ENCODE measurements around the gene ACKR4.
"Not testable (repeated sequence)": the region's sequence is repeated elsewhere in the genome, so short reads cannot be mapped to it uniquely, and the experiment has no call there.

Gene ACKR4

DNA sequence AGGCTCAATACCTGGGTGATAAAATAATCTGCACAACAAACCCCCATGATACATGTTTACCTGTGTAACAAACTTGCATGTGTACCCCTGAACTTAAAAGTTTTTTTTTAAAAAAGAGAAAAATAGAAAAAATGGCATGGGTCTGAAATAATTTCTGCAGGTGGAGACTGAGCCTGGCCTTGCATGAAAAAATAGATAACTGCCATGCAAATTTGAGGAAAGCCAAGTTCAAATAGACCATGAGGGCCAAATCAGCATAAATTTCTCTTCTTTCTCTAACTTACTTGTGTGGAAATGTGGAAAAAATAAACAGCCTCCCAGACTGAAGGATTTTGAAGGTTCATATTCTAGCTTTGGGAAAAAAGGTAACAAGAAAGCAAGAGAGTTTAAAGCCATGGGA lies 744 bp upstream of the ACKR4 start:
- Histone ChIP-seq H3K36me3 (no peaks in the 10 kb centered on the region), H3K27me3 (ENCODE audit: insufficient read depth, low read depth, severe bottlenecking) (no peaks in the 10 kb centered on the region), H3K27ac (no peak overlapping the region), H3K4me3 (ENCODE audit: low read depth, low read length) (no peak overlapping the region), H3K9me3 (ENCODE audit: severe bottlenecking) (no peaks in the 10 kb centered on the region)
- TF ChIP-seq, protein P1, sequence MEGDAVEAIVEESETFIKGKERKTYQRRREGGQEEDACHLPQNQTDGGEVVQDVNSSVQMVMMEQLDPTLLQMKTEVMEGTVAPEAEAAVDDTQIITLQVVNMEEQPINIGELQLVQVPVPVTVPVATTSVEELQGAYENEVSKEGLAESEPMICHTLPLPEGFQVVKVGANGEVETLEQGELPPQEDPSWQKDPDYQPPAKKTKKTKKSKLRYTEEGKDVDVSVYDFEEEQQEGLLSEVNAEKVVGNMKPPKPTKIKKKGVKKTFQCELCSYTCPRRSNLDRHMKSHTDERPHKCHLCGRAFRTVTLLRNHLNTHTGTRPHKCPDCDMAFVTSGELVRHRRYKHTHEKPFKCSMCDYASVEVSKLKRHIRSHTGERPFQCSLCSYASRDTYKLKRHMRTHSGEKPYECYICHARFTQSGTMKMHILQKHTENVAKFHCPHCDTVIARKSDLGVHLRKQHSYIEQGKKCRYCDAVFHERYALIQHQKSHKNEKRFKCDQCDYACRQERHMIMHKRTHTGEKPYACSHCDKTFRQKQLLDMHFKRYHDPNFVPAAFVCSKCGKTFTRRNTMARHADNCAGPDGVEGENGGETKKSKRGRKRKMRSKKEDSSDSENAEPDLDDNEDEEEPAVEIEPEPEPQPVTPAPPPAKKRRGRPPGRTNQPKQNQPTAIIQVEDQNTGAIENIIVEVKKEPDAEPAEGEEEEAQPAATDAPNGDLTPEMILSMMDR (IDR thresholded peaks at IDR 0.05; ENCODE audit: low read depth, low read length): no peak
- DNase-seq: no peak

DNA sequence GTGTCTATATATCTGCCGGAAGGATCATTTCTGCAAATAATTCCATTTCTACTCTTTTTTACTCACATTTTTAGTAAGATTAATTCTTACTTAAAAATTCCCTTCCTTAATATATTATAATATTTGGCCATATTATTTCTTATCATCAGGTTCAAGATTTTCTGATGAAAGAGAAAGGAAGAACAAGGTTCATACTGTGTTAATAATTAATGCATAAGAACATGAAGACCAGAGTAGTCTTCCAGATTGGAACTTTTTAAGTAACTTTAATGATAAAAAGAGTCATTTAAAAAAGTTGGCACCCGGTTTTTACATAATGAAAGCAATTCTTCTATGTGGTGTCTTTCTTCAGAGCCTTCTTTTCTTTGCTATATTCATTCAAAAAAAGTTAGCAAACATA lies 590 bp downstream of the ACKR4 start:
- TF ChIP-seq, protein P1 (IDR thresholded peaks at IDR 0.05; ENCODE audit: low read depth, low read length): no peak
- Histone ChIP-seq H3K9me3 (ENCODE audit: severe bottlenecking) (no peaks in the 10 kb centered on the region), H3K27ac (no peak overlapping the region), H3K27me3 (ENCODE audit: insufficient read depth, low read depth, severe bottlenecking) (no peaks in the 10 kb centered on the region), H3K36me3 (no peaks in the 10 kb centered on the region), H3K4me3 (ENCODE audit: low read depth, low read length) (no peak overlapping the region)
- no peak for DNase-seq

DNA sequence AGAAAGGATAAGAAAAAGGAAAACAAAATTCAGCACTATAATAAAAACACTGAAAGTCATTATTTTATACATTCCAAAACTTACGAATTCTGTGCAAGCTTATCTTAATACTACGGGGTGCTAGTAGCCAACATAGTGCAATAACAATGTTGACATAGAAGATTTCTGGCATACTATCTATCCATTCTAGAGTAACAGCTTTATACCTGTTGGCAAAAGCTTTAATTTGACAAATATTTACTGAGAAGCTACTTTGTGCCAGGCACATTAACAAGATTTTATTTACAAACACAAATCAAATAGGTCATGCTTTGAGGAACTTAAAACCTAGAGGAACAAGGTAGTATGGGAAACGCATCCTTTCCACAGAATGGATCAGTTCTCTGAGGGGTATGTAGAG lies 1.1 kb downstream of the ACKR4 start:
- Histone ChIP-seq H3K9me3 (ENCODE audit: severe bottlenecking) (no peaks in the 10 kb centered on the region), H3K27ac (no peak overlapping the region), H3K4me3 (ENCODE audit: low read depth, low read length) (no peak overlapping the region), H3K27me3 (ENCODE audit: insufficient read depth, low read depth, severe bottlenecking) (no peaks in the 10 kb centered on the region), H3K36me3 (no peaks in the 10 kb centered on the region)
- no peak for DNase-seq
- TF ChIP-seq, protein P1 (IDR thresholded peaks at IDR 0.05; ENCODE audit: low read depth, low read length): no peak

DNA sequence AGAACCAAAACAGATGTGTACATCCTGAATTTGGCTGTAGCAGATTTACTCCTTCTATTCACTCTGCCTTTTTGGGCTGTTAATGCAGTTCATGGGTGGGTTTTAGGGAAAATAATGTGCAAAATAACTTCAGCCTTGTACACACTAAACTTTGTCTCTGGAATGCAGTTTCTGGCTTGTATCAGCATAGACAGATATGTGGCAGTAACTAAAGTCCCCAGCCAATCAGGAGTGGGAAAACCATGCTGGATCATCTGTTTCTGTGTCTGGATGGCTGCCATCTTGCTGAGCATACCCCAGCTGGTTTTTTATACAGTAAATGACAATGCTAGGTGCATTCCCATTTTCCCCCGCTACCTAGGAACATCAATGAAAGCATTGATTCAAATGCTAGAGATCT lies 3.5 kb downstream of the ACKR4 start:
- not testable (repeated sequence) for H3K9me3 ChIP-seq (ENCODE audit: severe bottlenecking); H3K27ac ChIP-seq; H3K27me3 ChIP-seq (ENCODE audit: insufficient read depth, low read depth, severe bottlenecking); H3K4me3 ChIP-seq (ENCODE audit: low read depth, low read length); DNase-seq; H3K36me3 ChIP-seq

DNA sequence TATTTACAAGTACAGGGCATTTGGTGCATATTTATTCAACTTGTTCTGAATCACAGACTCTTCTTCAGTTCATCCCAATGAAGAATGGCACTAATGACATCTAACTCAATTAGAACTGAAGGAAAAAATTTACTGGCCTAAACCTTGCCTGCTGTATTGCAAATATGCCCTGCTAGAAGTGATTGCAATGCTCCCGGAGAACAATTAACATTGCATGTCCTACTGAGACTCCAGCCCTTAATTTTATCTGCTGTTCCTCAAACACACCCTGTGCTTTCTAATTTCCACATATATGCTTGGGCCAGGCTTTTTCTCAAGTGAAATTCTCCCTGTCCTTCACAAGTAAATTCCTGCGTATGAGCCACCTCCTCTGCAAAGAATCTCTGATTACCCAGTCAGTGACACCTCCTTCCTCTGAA lies 8.3 kb downstream of the ACKR4 start:
- no peak overlapping the region for H3K27ac ChIP-seq
- DNase-seq: no peak

DNA sequence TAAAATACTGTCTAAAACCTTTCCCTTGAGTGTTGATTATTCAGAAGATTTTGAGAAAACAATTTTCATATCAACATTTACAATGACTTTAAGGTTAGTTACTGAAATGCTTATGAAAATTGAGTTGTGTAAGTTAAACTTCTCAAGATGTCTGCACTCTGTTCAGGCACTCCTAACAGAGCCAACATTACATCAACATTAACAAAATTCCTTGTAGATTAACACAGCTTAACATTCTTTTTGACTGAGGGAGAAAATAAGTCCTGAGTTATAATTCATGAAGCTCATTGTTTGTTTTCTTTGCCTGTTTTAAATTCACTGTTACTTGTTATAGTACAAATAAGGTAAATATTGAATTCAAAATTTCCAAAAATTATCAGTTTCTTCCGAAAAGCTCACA lies 9.0 kb downstream of the ACKR4 start:
- no peaks in the 10 kb centered on the region for H3K27me3 ChIP-seq (ENCODE audit: insufficient read depth, low read depth, severe bottlenecking)
- no peak overlapping the region for H3K27ac ChIP-seq
- H3K36me3 ChIP-seq: no peaks in the 10 kb centered on the region
- TF ChIP-seq, protein P1 (IDR thresholded peaks at IDR 0.05; ENCODE audit: low read depth, low read length): no peak
- DNase-seq: no peak
- no peak overlapping the region for H3K4me3 ChIP-seq (ENCODE audit: low read depth, low read length)
- no peaks in the 10 kb centered on the region for H3K9me3 ChIP-seq (ENCODE audit: severe bottlenecking)

More for the DNA sequence above, 8.3 kb downstream of the ACKR4 start:
- Histone ChIP-seq H3K9me3 (ENCODE audit: severe bottlenecking) (no peaks in the 10 kb centered on the region), H3K27me3 (ENCODE audit: insufficient read depth, low read depth, severe bottlenecking) (no peaks in the 10 kb centered on the region), H3K4me3 (ENCODE audit: low read depth, low read length) (no peak overlapping the region), H3K36me3 (no peaks in the 10 kb centered on the region)
- TF ChIP-seq, protein P1 (IDR thresholded peaks at IDR 0.05; ENCODE audit: low read depth, low read length): no peak

DNA sequence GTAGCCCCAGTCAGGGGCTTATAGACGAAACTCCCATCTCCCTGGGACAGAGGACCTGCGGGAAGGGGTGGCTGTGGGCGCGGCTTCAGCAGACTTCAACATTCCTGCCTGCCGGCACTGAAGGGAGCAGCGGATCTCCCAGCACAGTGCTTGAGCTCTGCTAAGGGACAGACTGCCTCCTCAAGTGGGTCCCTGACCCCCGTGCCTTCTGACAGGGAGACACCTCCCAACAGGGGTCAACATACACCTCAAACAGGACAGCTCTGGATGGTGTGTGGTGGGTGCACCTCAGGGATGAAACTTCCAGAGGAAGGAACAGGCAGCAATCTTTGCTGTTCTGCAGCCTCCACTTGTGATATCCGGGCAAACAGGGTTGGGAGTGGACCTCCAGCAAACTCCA lies 9.6 kb downstream of the ACKR4 start:
- H3K27ac ChIP-seq; H3K4me3 ChIP-seq (ENCODE audit: low read depth, low read length); H3K9me3 ChIP-seq (ENCODE audit: severe bottlenecking); DNase-seq; H3K36me3 ChIP-seq; H3K27me3 ChIP-seq (ENCODE audit: insufficient read depth, low read depth, severe bottlenecking): not testable (repeated sequence)

DNA sequence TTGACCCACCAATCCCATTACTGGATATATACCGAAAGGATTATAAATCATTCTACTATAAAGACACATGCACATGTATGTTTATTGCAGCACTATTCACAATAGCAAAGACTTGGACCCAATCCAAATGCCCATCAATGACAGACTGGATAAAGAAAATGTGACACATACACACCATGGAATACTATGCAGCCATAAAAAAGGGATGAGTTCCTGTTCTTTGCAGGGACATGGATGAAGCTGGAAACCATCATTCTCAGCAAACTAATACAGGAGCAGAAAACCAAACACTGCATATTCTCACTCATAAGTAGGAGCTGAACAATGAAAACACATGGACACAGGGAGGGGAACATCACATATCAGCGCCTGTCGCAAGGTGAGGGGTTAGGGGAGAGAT lies 18.2 kb downstream of the ACKR4 start:
- not testable (repeated sequence) for H3K27me3 ChIP-seq (ENCODE audit: insufficient read depth, low read depth, severe bottlenecking); H3K36me3 ChIP-seq; DNase-seq; H3K4me3 ChIP-seq (ENCODE audit: low read depth, low read length); H3K27ac ChIP-seq; H3K9me3 ChIP-seq (ENCODE audit: severe bottlenecking)
